Measurements from ENCODE around the gene NUDT8. TPM values are rescaled to one million over a fixed set of nuclear protein-coding genes. Genes with fewer than 3 reads are reported as not detected.
A peak's percentile ranks its signal among the peaks of the same experiment; 100 is the strongest.
"Not testable (repeated sequence)": the region's sequence is repeated elsewhere in the genome, so short reads cannot be mapped to it uniquely, and the experiment has no call there.

The NUDT8 gene
- total RNA-seq, 1 donor from 2014 or later, result 8.0 TPM

- H3K9me3 Mint-ChIP-seq (ENCODE audit: unreplicated experiment), result no peaks in the 10 kb centered on the region
- TF ChIP-seq CTCF (IDR thresholded peaks at IDR 0.05), result peak; percentile 69
- H3K4me1 Mint-ChIP-seq (ENCODE audit: unreplicated experiment), result no peaks in the 10 kb centered on the region
- no peak overlapping the region for H3K4me3 Mint-ChIP-seq (ENCODE audit: unreplicated experiment)
- peak; percentile 83 for DNase-seq (ENCODE audit: extremely low spot score, unreplicated experiment)
- H3K27ac Mint-ChIP-seq (ENCODE audit: unreplicated experiment), result no peak overlapping the region
- H3K36me3 Mint-ChIP-seq (ENCODE audit: unreplicated experiment), result no peaks in the 10 kb centered on the region
- peaks cover 2% of the 10 kb centered on the region for H3K27me3 Mint-ChIP-seq (ENCODE audit: unreplicated experiment)
Observed at GRCh38 chr11:67640021-67640757, 10.5 kb upstream of the NUDT8 start.

GRCh38 chr11:67639438-67639859, 9.7 kb upstream of the NUDT8 start, which contains the start of gene TBX10:
Gene TBX10, minus strand, starts transcription at chr11:67639763. Its CDS starts 291 bp downstream, at chr11:67639472.
- Mint-ChIP-seq H3K27me3 (ENCODE audit: unreplicated experiment) (peaks cover 2% of the 10 kb centered on the region), H3K4me3 (ENCODE audit: unreplicated experiment) (no peak within 1 kb of the TSS), H3K27ac (ENCODE audit: unreplicated experiment) (no peak within 1 kb of the TSS), H3K4me1 (ENCODE audit: unreplicated experiment) (no peaks in the 10 kb centered on the region), H3K36me3 (ENCODE audit: unreplicated experiment) (no peaks in the 10 kb centered on the region), H3K9me3 (ENCODE audit: unreplicated experiment) (no peaks in the 10 kb centered on the region)
- TF ChIP-seq CTCF (IDR thresholded peaks at IDR 0.05), result no peak
- DNase-seq (ENCODE audit: extremely low spot score, unreplicated experiment), result no peak

GRCh38 chr11:67638535-67639437, 9.0 kb upstream of the NUDT8 start:
- DNase-seq (ENCODE audit: extremely low spot score, unreplicated experiment), result peak; percentile 80

GRCh38 chr11:67637441-67637840, 7.7 kb upstream of the NUDT8 start:
- H3K27ac Mint-ChIP-seq (ENCODE audit: unreplicated experiment); DNase-seq (ENCODE audit: extremely low spot score, unreplicated experiment); H3K27me3 Mint-ChIP-seq (ENCODE audit: unreplicated experiment); H3K36me3 Mint-ChIP-seq (ENCODE audit: unreplicated experiment); H3K4me1 Mint-ChIP-seq (ENCODE audit: unreplicated experiment); H3K9me3 Mint-ChIP-seq (ENCODE audit: unreplicated experiment); H3K4me3 Mint-ChIP-seq (ENCODE audit: unreplicated experiment): not testable (repeated sequence)

More at GRCh38 chr11:67638535-67639437, 9.0 kb upstream of the NUDT8 start:
- no peak overlapping the region for H3K27ac Mint-ChIP-seq (ENCODE audit: unreplicated experiment)
- no peaks in the 10 kb centered on the region for H3K9me3 Mint-ChIP-seq (ENCODE audit: unreplicated experiment)
- H3K36me3 Mint-ChIP-seq (ENCODE audit: unreplicated experiment), result no peaks in the 10 kb centered on the region
- H3K4me1 Mint-ChIP-seq (ENCODE audit: unreplicated experiment), result no peaks in the 10 kb centered on the region
- H3K4me3 Mint-ChIP-seq (ENCODE audit: unreplicated experiment), result no peak overlapping the region
- no peak for TF ChIP-seq CTCF (IDR thresholded peaks at IDR 0.05)
- peaks cover 2% of the 10 kb centered on the region for H3K27me3 Mint-ChIP-seq (ENCODE audit: unreplicated experiment)

GRCh38 chr11:67636962-67637361, 7.2 kb upstream of the NUDT8 start:
- H3K9me3 Mint-ChIP-seq (ENCODE audit: unreplicated experiment), result no peaks in the 10 kb centered on the region
- H3K4me3 Mint-ChIP-seq (ENCODE audit: unreplicated experiment), result no peak overlapping the region
- H3K4me1 Mint-ChIP-seq (ENCODE audit: unreplicated experiment), result no peaks in the 10 kb centered on the region
- no peak for DNase-seq (ENCODE audit: extremely low spot score, unreplicated experiment)
- H3K36me3 Mint-ChIP-seq (ENCODE audit: unreplicated experiment), result no peaks in the 10 kb centered on the region
- H3K27me3 Mint-ChIP-seq (ENCODE audit: unreplicated experiment), result peaks cover 2% of the 10 kb centered on the region
- no peak for TF ChIP-seq CTCF (IDR thresholded peaks at IDR 0.05)
- no peak overlapping the region for H3K27ac Mint-ChIP-seq (ENCODE audit: unreplicated experiment)

Data from osteocyte (in vitro differentiated cells).